GM19240 (cell line): ENCODE results near the gene ADAMTS12.

ENCODE experiments used
- DNase-seq: peaks from one replicate; pipeline ENCODE4 v3.0.0; 2011; ENCODE audit warnings: low spot score; ENCODE audit not compliant: insufficient read length

The ADAMTS12 gene

GRCh38 chr5:33764786-33765185 lies 127.0 kb downstream of the ADAMTS12 start:
- no peak for DNase-seq

GRCh38 chr5:33763435-33763834 lies 128.4 kb downstream of the ADAMTS12 start:
- DNase-seq, result no peak

- DNase-seq, result no peak
Measured at GRCh38 chr5:33762859-33763258, 128.9 kb downstream of the ADAMTS12 start.

GRCh38 chr5:33761139-33761538 lies 130.7 kb downstream of the ADAMTS12 start:
- DNase-seq, result no peak

- no peak for DNase-seq
Measured at GRCh38 chr5:33758737-33759136, 133.1 kb downstream of the ADAMTS12 start.

- no peak for DNase-seq
Measured at GRCh38 chr5:33756491-33756890, 135.3 kb downstream of the ADAMTS12 start.

- no peak for DNase-seq
Measured at GRCh38 chr5:33755231-33755630, 136.6 kb downstream of the ADAMTS12 start.

GRCh38 chr5:33753704-33754103 lies 138.1 kb downstream of the ADAMTS12 start:
- DNase-seq, result no peak

GRCh38 chr5:33748754-33749153 lies 143.0 kb downstream of the ADAMTS12 start:
- DNase-seq, result no peak

GRCh38 chr5:33745101-33745770 lies 146.6 kb downstream of the ADAMTS12 start:
- no peak for DNase-seq

GRCh38 chr5:33743099-33743498 lies 148.7 kb downstream of the ADAMTS12 start:
- DNase-seq, result no peak

GRCh38 chr5:33742181-33742580 lies 149.6 kb downstream of the ADAMTS12 start:
- DNase-seq, result no peak

GRCh38 chr5:33738967-33739366 lies 152.8 kb downstream of the ADAMTS12 start:
- DNase-seq, result no peak

- no peak for DNase-seq
Measured at GRCh38 chr5:33738097-33738496, 153.7 kb downstream of the ADAMTS12 start.

GRCh38 chr5:33737697-33738096 lies 154.1 kb downstream of the ADAMTS12 start:
- DNase-seq, result no peak

- DNase-seq, result no peak
Measured at GRCh38 chr5:33737284-33737683, 154.5 kb downstream of the ADAMTS12 start.

GRCh38 chr5:33736510-33736909 lies 155.3 kb downstream of the ADAMTS12 start:
- no peak for DNase-seq

GRCh38 chr5:33735072-33735471 lies 156.7 kb downstream of the ADAMTS12 start:
- no peak for DNase-seq

GRCh38 chr5:33734537-33734936 lies 157.3 kb downstream of the ADAMTS12 start:
- DNase-seq, result no peak

- no peak for DNase-seq
Measured at GRCh38 chr5:33733225-33733624, 158.6 kb downstream of the ADAMTS12 start.

- no peak for DNase-seq
Measured at GRCh38 chr5:33726422-33727165, 165.2 kb downstream of the ADAMTS12 start.

- no peak for DNase-seq
Measured at GRCh38 chr5:33725806-33726205, 166.0 kb downstream of the ADAMTS12 start.
